ENCODE measurements around the gene SLC29A4. TPM values are rescaled to one million over a fixed set of nuclear protein-coding genes. Genes with fewer than 3 reads are reported as not detected.

SLC29A4 gene
- total and polyA plus RNA-seq, 2 of the 4 experiments (the other 2 are of a cell fraction), result 2.3 to 7.6 TPM

DNA sequence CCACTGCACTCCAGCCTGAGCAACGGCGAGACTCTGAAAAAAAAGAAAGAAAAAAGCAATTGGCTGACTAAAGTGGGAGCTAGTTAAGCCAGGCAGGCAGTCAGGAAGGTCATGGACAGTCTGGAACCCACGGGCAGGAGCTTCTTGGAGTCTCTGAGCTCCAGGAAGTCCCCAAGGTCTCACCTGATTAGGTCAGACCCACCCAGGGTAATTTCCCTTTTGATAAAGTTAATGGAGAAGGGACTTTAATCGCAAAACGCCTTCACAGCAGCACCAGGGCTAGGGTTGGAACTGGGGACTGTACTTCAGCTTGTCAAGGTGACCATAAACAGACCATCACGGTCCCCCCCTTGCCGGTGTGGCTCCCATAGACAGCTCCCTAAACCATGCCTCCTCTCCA is 6.6 kb downstream of the SLC29A4 start:
- intact Hi-C loops (cut with micrococcal nuclease) (no loop called here), in situ Hi-C loops (cut with MboI; ENCODE audit: low sequenced_read_pairs) (no loop called here), dilution Hi-C loops (cut with HindIII; ENCODE audit: low sequenced_read_pairs, unreplicated experiment) (no loop called here)
- Histone ChIP-seq H3K9me1 (ENCODE audit: insufficient read depth, low read length) (no peaks in the 10 kb centered on the region), H3K36me3 (ENCODE audit: control insufficient read depth, insufficient read depth, low read length) (peaks cover 13% of the 10 kb centered on the region), H3K27ac (ENCODE audit: insufficient read depth, low read length) (no peak overlapping the region), H3K27me3 (ENCODE audit: control insufficient read depth, insufficient read depth, low read length) (no peaks in the 10 kb centered on the region), H3K56ac (ENCODE audit: extremely low read depth, insufficient read depth, low read length) (no peak overlapping the region), H2AK9ac (replicated peaks; ENCODE audit: low read depth, low read length, poor library complexity) (no peak overlapping the region), H2BK5ac (ENCODE audit: low read depth, low read length, poor library complexity, severe bottlenecking) (no peak overlapping the region), H4K5ac (ENCODE audit: low read depth, low read length) (no peak overlapping the region), H2BK15ac (ENCODE audit: low read depth, low read length) (no peak overlapping the region), H3K4me1 (ENCODE audit: control insufficient read depth, insufficient read depth, low read length) (no peaks in the 10 kb centered on the region), H4K91ac (ENCODE audit: insufficient read depth, low read depth, low read length) (no peak overlapping the region), H2BK20ac (ENCODE audit: low read depth, low read length) (no peak overlapping the region), H2AFZ (replicated peaks; ENCODE audit: low read length, poor library complexity) (no peak overlapping the region), H3K9ac (ENCODE audit: low read depth, low read length) (no peak overlapping the region), H2BK120ac (ENCODE audit: low read depth, low read length) (no peak overlapping the region), H3K4me2 (ENCODE audit: low read depth, low read length) (no peak overlapping the region), H4K20me1 (ENCODE audit: insufficient read depth, low read length) (0 out of 2 replicates have a peak, but pooled peaks cover 5% of the 10 kb centered on the region), H3K14ac (replicated peaks; ENCODE audit: low read depth, low read length) (no peak overlapping the region), H3K9me3 (ENCODE audit: control insufficient read depth, insufficient read depth, low read length) (no peaks in the 10 kb centered on the region; the same call in 1 of the 2 replicates), H3K23ac (ENCODE audit: low read depth, low read length) (no peak overlapping the region), H3K79me1 (ENCODE audit: low read depth in 1 of 2, low read length in 2 of 2) (no peaks in the 10 kb centered on the region), H3K4me3 (ENCODE audit: insufficient read depth, low read depth, low read length) (no peak overlapping the region), H4K8ac (ENCODE audit: low read depth in 2 of 2, low read length in 2 of 2) (no peak overlapping the region), H3K18ac (ENCODE audit: low read depth, low read length) (no peak overlapping the region), H3K4ac (ENCODE audit: low read depth, low read length) (no peak overlapping the region), H2AK5ac (ENCODE audit: low read depth, low read length) (no peak overlapping the region)
- no peak for DNase-seq
- ChIA-PET POLR2A (ENCODE audit: unreplicated experiment) (no interaction called here), CTCF (no interaction called here)
- no TSS peak for BruUV-seq (replicated peaks)
- no peak for ATAC-seq (ENCODE audit: low read depth)
- WGBS, 2 experiments (ENCODE audit: extremely low coverage in 2 of 2, insufficient read length in 1 of 2), result 97% methylated on average over 4 of the region's 7 CpGs; no CpG with 5 or more reads in 1 of the 2 experiments
- TF ChIP-seq CTCF (conservative IDR thresholded peaks at IDR 0.05; ENCODE audit: low read depth, low read length), result no peak
- no peak for TF ChIP-seq CHD1 (IDR thresholded peaks at IDR 0.05; ENCODE audit: low read depth, low read length)
- no peak for TF ChIP-seq RCOR1 (IDR thresholded peaks at IDR 0.05; ENCODE audit: insufficient replicate concordance, low read length)
- no peak for TF ChIP-seq POLR2A (IDR thresholded peaks at IDR 0.05; ENCODE audit: low read depth, low read length)
- no peak for TF ChIP-seq SMC3 (IDR thresholded peaks at IDR 0.05; ENCODE audit: low read depth, low read length)
- no peak for TF ChIP-seq MXI1 (IDR thresholded peaks at IDR 0.05; ENCODE audit: borderline replicate concordance, low read depth, low read length)
- no peak for TF ChIP-seq MAFK (IDR thresholded peaks at IDR 0.05; ENCODE audit: low read depth, low read length)
- no peak for TF ChIP-seq NFE2L2 (IDR thresholded peaks at IDR 0.05; ENCODE audit: low read depth, low read length)
- no peak for TF ChIP-seq FOS (IDR thresholded peaks at IDR 0.05; ENCODE audit: low read depth, low read length)
- TF ChIP-seq, protein P1, sequence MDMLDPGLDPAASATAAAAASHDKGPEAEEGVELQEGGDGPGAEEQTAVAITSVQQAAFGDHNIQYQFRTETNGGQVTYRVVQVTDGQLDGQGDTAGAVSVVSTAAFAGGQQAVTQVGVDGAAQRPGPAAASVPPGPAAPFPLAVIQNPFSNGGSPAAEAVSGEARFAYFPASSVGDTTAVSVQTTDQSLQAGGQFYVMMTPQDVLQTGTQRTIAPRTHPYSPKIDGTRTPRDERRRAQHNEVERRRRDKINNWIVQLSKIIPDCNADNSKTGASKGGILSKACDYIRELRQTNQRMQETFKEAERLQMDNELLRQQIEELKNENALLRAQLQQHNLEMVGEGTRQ (IDR thresholded peaks at IDR 0.05; ENCODE audit: low read depth, low read length), result no peak
- no peak for TF ChIP-seq BHLHE40 (IDR thresholded peaks at IDR 0.05; ENCODE audit: low read depth, low read length)
- TF ChIP-seq, protein P2, sequence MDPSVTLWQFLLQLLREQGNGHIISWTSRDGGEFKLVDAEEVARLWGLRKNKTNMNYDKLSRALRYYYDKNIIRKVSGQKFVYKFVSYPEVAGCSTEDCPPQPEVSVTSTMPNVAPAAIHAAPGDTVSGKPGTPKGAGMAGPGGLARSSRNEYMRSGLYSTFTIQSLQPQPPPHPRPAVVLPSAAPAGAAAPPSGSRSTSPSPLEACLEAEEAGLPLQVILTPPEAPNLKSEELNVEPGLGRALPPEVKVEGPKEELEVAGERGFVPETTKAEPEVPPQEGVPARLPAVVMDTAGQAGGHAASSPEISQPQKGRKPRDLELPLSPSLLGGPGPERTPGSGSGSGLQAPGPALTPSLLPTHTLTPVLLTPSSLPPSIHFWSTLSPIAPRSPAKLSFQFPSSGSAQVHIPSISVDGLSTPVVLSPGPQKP (IDR thresholded peaks at IDR 0.05; ENCODE audit: borderline replicate concordance, low read depth, low read length), result no peak
- no peak for TF ChIP-seq RAD21 (IDR thresholded peaks at IDR 0.05; ENCODE audit: low read length)
- no peak for TF ChIP-seq RFX5 (IDR thresholded peaks at IDR 0.05; ENCODE audit: low read depth, low read length)
- TF ChIP-seq MAZ (IDR thresholded peaks at IDR 0.05; ENCODE audit: borderline replicate concordance, low read depth, low read length), result no peak
- no peak for TF ChIP-seq CEBPB (IDR thresholded peaks at IDR 0.05; ENCODE audit: low read depth, low read length)
